DND-41 (cell line): Measurements from ENCODE around the gene CRIP1.

Experiments
- ATAC-seq: fragments of 200-7000 bp; cut with Tn5 transposase; 3 replicates; pipeline ENCODE4 v1.9.1; 2021; ENCODE audit warnings: low read depth; ENCODE audit not compliant: insufficient read depth
- DNase-seq: peaks from one replicate; pipeline ENCODE4 v3.0.0-alpha.2; 2020
- H2AFZ ChIP-seq: 2 replicates; pipeline ENCODE4 v1.6.0; 2012; ENCODE audit warnings: low read depth, low read length
- H3K27ac ChIP-seq: 2 replicates; pipeline ENCODE4 v1.5.1; 2012; ENCODE audit warnings: low read length, inconsistent platforms
- H3K27me3 ChIP-seq: fragments of 200-600 bp; sonication (generic); 2 replicates; pipeline ENCODE4 v1.6.0; 2012; ENCODE audit warnings: low read length, mild to moderate bottlenecking, inconsistent platforms; ENCODE audit not compliant: insufficient read depth, poor library complexity
- H3K36me3 ChIP-seq: 2 replicates; pipeline ENCODE4 v1.5.1; 2012; ENCODE audit warnings: low read length, inconsistent platforms; ENCODE audit not compliant: insufficient read depth
- H3K4me1 ChIP-seq: 2 replicates; pipeline ENCODE4 v1.5.1; 2012; ENCODE audit warnings: mild to moderate bottlenecking, low read length; ENCODE audit not compliant: insufficient read depth
- H3K4me2 ChIP-seq: 2 replicates; pipeline ENCODE4 v1.6.0; 2012; ENCODE audit warnings: mild to moderate bottlenecking, moderate library complexity, low read length, inconsistent platforms; ENCODE audit not compliant: insufficient read depth
- H3K4me3 ChIP-seq, 2 experiments: fragments of 200-600 bp in 1 of 2; shearing (Covaris generic) in 1 of 2; 2 replicates each; pipeline ENCODE4 v1.5.1; 2012 to 2016; ENCODE audit warnings: inconsistent platforms in 2 of 2, low read length in 2 of 2, mild to moderate bottlenecking in 2 of 2, low read depth in 1 of 2, moderate library complexity in 1 of 2
- H3K79me2 ChIP-seq: 2 replicates; pipeline ENCODE4 v1.6.0; 2012; ENCODE audit warnings: low read length, inconsistent platforms; ENCODE audit not compliant: insufficient read depth
- H3K9ac ChIP-seq: 2 replicates; pipeline ENCODE4 v1.6.0; 2012; ENCODE audit warnings: low read depth, mild to moderate bottlenecking, inconsistent platforms, low read length, moderate library complexity
- H3K9me3 ChIP-seq: 2 replicates; pipeline ENCODE4 v1.5.1; 2012; ENCODE audit warnings: low read length, moderate library complexity, mild to moderate bottlenecking, inconsistent platforms; ENCODE audit not compliant: insufficient read depth, severe bottlenecking
- H4K20me1 ChIP-seq: 2 replicates; pipeline ENCODE4 v1.6.0; 2012; ENCODE audit warnings: low read length; ENCODE audit not compliant: insufficient read depth
- EZH2 ChIP-seq: IDR thresholded peaks from 3 replicates; pipeline ENCODE4 v1.6.1; 2012; ENCODE audit warnings: borderline replicate concordance, low read depth, mild to moderate bottlenecking, moderate library complexity, low read length, inconsistent platforms; ENCODE audit not compliant: severe bottlenecking
- TF ChIP-seq, protein P1 (sequence below): IDR thresholded peaks from 2 replicates; pipeline ENCODE4 v1.5.1; 2012; ENCODE audit warnings: borderline replicate concordance, low read length, moderate library complexity, mild to moderate bottlenecking; ENCODE audit not compliant: poor library complexity, severe bottlenecking; ENCODE audit errors: extremely low read depth

The CRIP1 gene

DNA sequence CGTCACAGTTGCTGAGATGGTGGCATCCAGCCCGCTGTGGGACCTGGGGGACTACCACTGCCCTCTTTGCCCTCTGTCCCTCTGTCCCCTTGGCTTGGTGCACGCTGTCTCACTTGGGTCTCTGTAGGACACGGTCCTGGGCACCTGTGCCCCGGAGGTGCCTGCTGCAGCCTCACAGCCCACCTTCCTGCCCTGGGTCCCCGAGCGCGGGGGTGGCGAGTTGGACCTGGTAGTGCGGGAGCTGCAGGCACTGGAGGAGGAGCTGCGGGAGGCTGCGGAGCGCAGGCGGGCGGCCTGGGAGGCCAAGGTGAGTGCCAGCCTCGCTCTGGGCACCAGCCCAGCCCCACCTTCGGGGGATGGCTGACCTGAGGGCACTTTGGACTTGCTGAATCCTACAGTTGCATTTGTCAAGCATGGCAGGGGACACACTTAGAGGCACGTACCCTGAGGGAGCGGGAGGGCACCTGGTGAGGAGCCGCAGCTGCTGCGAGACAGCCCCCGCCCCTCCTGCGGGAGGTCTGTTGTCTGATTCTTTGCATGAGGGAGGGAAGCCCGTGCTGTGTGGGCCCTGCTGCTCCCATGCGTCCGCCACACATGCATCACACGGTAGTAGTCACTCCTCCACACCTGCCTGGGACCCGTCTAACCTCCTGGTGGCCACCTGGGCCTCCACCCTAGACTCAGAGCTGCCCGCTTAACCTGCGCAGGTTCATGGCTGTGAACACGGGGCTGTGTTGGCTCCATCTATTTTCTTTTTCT lies 11.2 kb downstream of the CRIP1 start:
- Histone ChIP-seq H3K27me3 (no peaks in the 10 kb centered on the region), H2AFZ (no peak overlapping the region), H3K27ac (no peak overlapping the region), H3K9me3 (no peaks in the 10 kb centered on the region), H3K36me3 (peaks cover 40% of the 10 kb centered on the region), H3K9ac (no peak overlapping the region), H3K4me1 (peaks cover 7% of the 10 kb centered on the region), H4K20me1 (peaks cover 50% of the 10 kb centered on the region), H3K79me2 (peaks cover 2% of the 10 kb centered on the region; the same call in 1 of the 2 replicates), H3K4me2 (no peak overlapping the region), H3K4me3 (no peak overlapping the region)
- DNase-seq (no peak), ATAC-seq (no peak)
- no peak for TF ChIP-seq EZH2
- TF ChIP-seq, protein P1, sequence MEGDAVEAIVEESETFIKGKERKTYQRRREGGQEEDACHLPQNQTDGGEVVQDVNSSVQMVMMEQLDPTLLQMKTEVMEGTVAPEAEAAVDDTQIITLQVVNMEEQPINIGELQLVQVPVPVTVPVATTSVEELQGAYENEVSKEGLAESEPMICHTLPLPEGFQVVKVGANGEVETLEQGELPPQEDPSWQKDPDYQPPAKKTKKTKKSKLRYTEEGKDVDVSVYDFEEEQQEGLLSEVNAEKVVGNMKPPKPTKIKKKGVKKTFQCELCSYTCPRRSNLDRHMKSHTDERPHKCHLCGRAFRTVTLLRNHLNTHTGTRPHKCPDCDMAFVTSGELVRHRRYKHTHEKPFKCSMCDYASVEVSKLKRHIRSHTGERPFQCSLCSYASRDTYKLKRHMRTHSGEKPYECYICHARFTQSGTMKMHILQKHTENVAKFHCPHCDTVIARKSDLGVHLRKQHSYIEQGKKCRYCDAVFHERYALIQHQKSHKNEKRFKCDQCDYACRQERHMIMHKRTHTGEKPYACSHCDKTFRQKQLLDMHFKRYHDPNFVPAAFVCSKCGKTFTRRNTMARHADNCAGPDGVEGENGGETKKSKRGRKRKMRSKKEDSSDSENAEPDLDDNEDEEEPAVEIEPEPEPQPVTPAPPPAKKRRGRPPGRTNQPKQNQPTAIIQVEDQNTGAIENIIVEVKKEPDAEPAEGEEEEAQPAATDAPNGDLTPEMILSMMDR, result no peak

DNA sequence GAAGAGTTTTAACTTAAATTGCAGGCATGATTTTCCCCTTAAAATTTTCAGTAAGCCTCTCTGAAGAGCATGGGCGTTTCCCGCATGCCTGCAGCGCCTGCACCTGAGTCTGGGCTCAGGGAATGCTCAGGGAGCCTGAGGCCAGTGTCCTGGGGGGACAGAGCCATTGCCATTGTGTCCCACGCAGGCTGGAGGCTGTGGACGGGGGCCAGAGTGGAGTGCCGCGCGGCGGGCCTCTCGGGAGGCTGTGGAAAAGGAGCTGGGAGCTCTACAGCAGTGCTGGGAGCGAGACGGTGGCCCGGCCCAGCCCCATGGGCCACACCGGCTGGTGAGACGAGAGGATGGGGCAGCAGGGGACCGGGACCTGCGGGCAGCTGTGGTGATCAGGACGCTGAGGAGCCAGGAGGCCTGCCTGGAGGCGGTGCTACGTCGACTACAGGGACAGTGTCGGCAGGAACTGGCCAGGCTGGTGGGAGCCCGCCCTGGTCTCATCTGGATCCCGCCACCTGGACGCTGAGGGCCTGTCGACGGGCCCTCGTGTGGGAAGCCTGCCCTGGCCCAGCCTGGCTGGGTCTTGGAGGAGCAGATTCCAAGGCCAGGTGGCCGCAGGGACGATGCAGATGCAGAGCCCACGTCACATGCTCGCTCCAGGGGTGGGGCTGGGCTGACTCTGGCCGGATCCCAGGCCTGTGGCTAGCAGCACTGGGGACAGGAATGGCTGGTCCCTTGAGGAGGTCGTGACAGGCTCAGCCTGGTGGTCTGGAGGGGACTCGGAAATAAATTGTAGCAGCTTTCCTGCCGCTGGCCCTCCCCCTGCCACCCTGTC lies 12.0 kb downstream of the CRIP1 start:
- Histone ChIP-seq H3K27me3 (no peaks in the 10 kb centered on the region), H3K27ac (no peak overlapping the region), H3K36me3 (peaks cover 32% of the 10 kb centered on the region), H4K20me1 (peaks cover 44% of the 10 kb centered on the region), H2AFZ (no peak overlapping the region), H3K9me3 (no peaks in the 10 kb centered on the region), H3K9ac (no peak overlapping the region), H3K4me2 (no peak overlapping the region), H3K4me3 (no peak overlapping the region), H3K79me2 (no peaks in the 10 kb centered on the region; the same call in 1 of the 2 replicates), H3K4me1 (peaks cover under 1% of the 10 kb centered on the region; the same call in 1 of the 2 replicates)
- ATAC-seq, result no peak
- no peak for DNase-seq
- TF ChIP-seq, protein P1, result no peak
- no peak for TF ChIP-seq EZH2

DNA sequence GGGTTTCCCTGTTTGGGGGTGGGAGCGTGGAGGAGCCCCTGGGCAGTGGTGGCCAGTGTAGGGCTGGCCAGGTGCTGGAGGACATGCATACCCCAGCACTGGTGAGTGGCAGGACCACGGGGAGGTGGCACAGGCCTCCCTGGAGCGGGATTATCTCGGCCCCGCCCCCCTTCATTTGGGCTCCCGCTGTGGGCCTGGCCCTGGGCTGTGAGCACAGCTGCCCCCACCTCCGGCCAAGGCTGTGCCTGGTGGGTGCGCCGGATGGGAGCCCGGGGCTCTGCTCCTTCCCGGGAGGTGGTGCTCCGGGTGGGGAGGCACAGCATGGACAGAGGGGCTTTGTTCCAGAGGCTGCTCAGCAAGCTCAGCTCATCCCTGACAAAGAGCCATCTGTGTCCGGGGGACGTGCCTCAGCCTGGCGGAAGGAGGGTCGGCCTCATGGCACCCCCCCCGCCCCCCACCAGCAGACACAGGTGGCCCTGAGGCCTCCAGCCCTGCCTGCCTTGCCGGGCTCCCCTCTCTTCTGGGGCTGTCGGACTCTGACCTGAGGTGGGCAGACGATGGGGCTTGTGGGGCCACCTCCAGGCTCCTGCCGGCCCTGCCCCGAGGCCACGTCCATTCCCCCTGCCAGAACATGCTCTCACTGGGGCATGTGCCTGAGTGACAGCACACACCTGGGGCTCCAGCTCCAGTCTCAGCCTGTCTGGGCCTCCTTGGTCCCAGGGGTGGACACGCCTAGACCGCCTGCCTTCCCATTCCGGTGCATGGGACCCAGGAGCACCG lies 12.8 kb downstream of the CRIP1 start:
- peaks cover 38% of the 10 kb centered on the region for H4K20me1 ChIP-seq
- no peak overlapping the region for H2AFZ ChIP-seq
- no peaks in the 10 kb centered on the region for H3K79me2 ChIP-seq
- H3K9me3 ChIP-seq, result no peaks in the 10 kb centered on the region
- no peak overlapping the region for H3K9ac ChIP-seq
- DNase-seq (no peak), ATAC-seq (peak; percentile 11; the same call in 1 of the 3 replicates)
- H3K4me1 ChIP-seq, result no peaks in the 10 kb centered on the region
- no peak overlapping the region for H3K27ac ChIP-seq
- H3K4me3 ChIP-seq, result no peak overlapping the region
- peaks cover 27% of the 10 kb centered on the region for H3K36me3 ChIP-seq
- H3K4me2 ChIP-seq, result no peak overlapping the region
- H3K27me3 ChIP-seq, result no peaks in the 10 kb centered on the region
- no peak for TF ChIP-seq EZH2
- TF ChIP-seq, protein P1, result no peak
